DOHH2 (cell line): ENCODE results near the gene DCLK2.

Experiments used
- H3F3A ChIP-seq: fragments of 200-600 bp; sonication (generic), shearing (Covaris generic); 2 replicates; pipeline ENCODE4 v1.6.0; 2016; ENCODE audit warnings: antibody characterized with exemption, mild to moderate bottlenecking; ENCODE audit not compliant: control insufficient read depth, insufficient read depth
- H3K27ac ChIP-seq: fragments of 200-600 bp; sonication (generic); 2 replicates; pipeline ENCODE4 v1.5.1; 2014; ENCODE audit warnings: low read depth, mild to moderate bottlenecking, low read length, moderate library complexity
- H3K27me3 ChIP-seq: fragments of 200-600 bp; sonication (generic); 2 replicates; pipeline ENCODE4 v1.6.1; 2014; ENCODE audit warnings: mild to moderate bottlenecking, low read length, mixed read lengths; ENCODE audit not compliant: control insufficient read depth
- H3K36me3 ChIP-seq: fragments of 200-600 bp; sonication (generic); 2 replicates; pipeline ENCODE4 v1.6.1; 2014; ENCODE audit warnings: mild to moderate bottlenecking, low read length, moderate library complexity, mixed read lengths; ENCODE audit not compliant: control insufficient read depth
- H3K4me1 ChIP-seq: fragments of 200-600 bp; sonication (generic); 2 replicates; pipeline ENCODE4 v1.6.1; 2014; ENCODE audit warnings: mild to moderate bottlenecking, low read length, mixed read lengths; ENCODE audit not compliant: control insufficient read depth
- H3K4me2 ChIP-seq: fragments of 200-600 bp; sonication (generic); 2 replicates; pipeline ENCODE4 v1.6.0; 2014; ENCODE audit warnings: mild to moderate bottlenecking, low read length, moderate library complexity
- H3K4me3 ChIP-seq: fragments of 200-600 bp; sonication (generic); 2 replicates; pipeline ENCODE4 v1.5.1; 2014; ENCODE audit warnings: mild to moderate bottlenecking, low read length, mixed read lengths
- H3K79me2 ChIP-seq: fragments of 200-600 bp; sonication (generic); 2 replicates; pipeline ENCODE4 v1.6.1; 2014; ENCODE audit warnings: mild to moderate bottlenecking, low read length, mixed read lengths; ENCODE audit not compliant: control insufficient read depth
- H3K9me2 ChIP-seq: fragments of 200-600 bp; sonication (generic); replicated peaks from 2 replicates; pipeline ENCODE4 v1.6.1; 2014; ENCODE audit warnings: mild to moderate bottlenecking, low read length, mixed read lengths; ENCODE audit not compliant: control insufficient read depth
- H3K9me3 ChIP-seq: fragments of 200-600 bp; sonication (generic); 2 replicates; pipeline ENCODE4 v1.6.1; 2014; ENCODE audit warnings: antibody characterized with exemption, low read length, mixed read lengths; ENCODE audit not compliant: control insufficient read depth, insufficient read depth
- H4K20me1 ChIP-seq: fragments of 200-600 bp; sonication (generic); 2 replicates; pipeline ENCODE4 v1.6.0; 2014; ENCODE audit warnings: low read depth, mild to moderate bottlenecking, antibody characterized with exemption, low read length, moderate library complexity; ENCODE audit not compliant: control insufficient read depth, insufficient read depth
- CTCF ChIP-seq: fragments of 200-600 bp; sonication (generic); IDR thresholded peaks from one replicate; pipeline ENCODE4 v1.5.1; 2014; ENCODE audit warnings: antibody characterized with exemption, mild to moderate bottlenecking, low read depth, low read length; ENCODE audit not compliant: poor library complexity, severe bottlenecking
- EZH2phosphoT487 ChIP-seq: fragments of 200-600 bp; sonication (generic); IDR thresholded peaks from 2 replicates; pipeline ENCODE4 v1.6.1; 2017; ENCODE audit warnings: borderline replicate concordance, mild to moderate bottlenecking, antibody characterized with exemption, low read length, moderate library complexity, mixed read lengths

Gene DCLK2

GRCh38 chr4:150199056-150199455 is 120.8 kb downstream of the DCLK2 start:
- no peaks in the 10 kb centered on the region for H4K20me1 ChIP-seq
- H3K27ac ChIP-seq, result no peak overlapping the region
- no peaks in the 10 kb centered on the region for H3K9me3 ChIP-seq
- no peak overlapping the region for H3K4me3 ChIP-seq
- no peaks in the 10 kb centered on the region for H3K9me2 ChIP-seq
- H3K4me1 ChIP-seq, result no peaks in the 10 kb centered on the region
- H3K27me3 ChIP-seq, result peaks cover 7% of the 10 kb centered on the region; the same call in 1 of the 2 replicates
- H3K4me2 ChIP-seq, result no peak overlapping the region
- H3K36me3 ChIP-seq, result no peaks in the 10 kb centered on the region
- H3F3A ChIP-seq, result no peaks in the 10 kb centered on the region
- no peaks in the 10 kb centered on the region for H3K79me2 ChIP-seq
- TF ChIP-seq EZH2phosphoT487 (no peak), CTCF (no peak)

DNA sequence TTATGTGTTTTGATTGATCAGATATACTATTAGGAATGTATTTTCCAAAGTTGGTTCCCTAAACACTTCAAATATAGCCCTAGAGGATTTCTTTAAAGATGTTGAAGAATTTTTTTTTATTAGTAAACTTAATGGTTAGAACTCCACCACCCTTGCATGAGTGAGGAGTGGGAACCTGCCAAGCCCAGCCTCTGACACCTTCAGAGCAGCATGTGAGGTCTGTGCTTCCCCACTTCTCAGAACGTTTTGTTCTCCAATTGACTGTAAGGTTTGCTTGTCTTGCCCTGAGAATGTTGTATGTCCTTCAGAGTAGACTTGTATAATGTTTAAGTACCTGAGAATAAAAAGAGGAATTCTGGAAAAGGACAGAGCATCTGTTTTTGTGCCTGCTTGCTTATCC is 126.8 kb downstream of the DCLK2 start:
- Histone ChIP-seq H3K4me2 (no peak overlapping the region), H3K4me3 (no peak overlapping the region), H3K36me3 (no peaks in the 10 kb centered on the region), H4K20me1 (no peaks in the 10 kb centered on the region), H3K9me3 (no peaks in the 10 kb centered on the region), H3K9me2 (no peaks in the 10 kb centered on the region), H3K79me2 (no peaks in the 10 kb centered on the region), H3F3A (no peaks in the 10 kb centered on the region), H3K27ac (no peak overlapping the region), H3K4me1 (no peaks in the 10 kb centered on the region), H3K27me3 (peaks cover 7% of the 10 kb centered on the region; the same call in 1 of the 2 replicates)
- TF ChIP-seq CTCF (no peak), EZH2phosphoT487 (no peak)

- Histone ChIP-seq H3K79me2 (no peaks in the 10 kb centered on the region), H3K9me2 (no peaks in the 10 kb centered on the region), H3K4me3 (no peak overlapping the region), H3F3A (no peaks in the 10 kb centered on the region), H3K4me2 (no peak overlapping the region), H3K4me1 (no peaks in the 10 kb centered on the region), H4K20me1 (no peaks in the 10 kb centered on the region), H3K27ac (no peak overlapping the region), H3K9me3 (no peaks in the 10 kb centered on the region), H3K27me3 (peaks cover 7% of the 10 kb centered on the region; the same call in 1 of the 2 replicates), H3K36me3 (no peaks in the 10 kb centered on the region)
- TF ChIP-seq CTCF, result no peak
- TF ChIP-seq EZH2phosphoT487, result no peak
Observed at GRCh38 chr4:150206265-150206664, 128.0 kb downstream of the DCLK2 start.

GRCh38 chr4:150206954-150207353 is 128.7 kb downstream of the DCLK2 start:
- Histone ChIP-seq H3K79me2 (no peaks in the 10 kb centered on the region), H3F3A (no peaks in the 10 kb centered on the region), H3K9me2 (no peaks in the 10 kb centered on the region), H3K4me1 (no peaks in the 10 kb centered on the region), H3K36me3 (no peaks in the 10 kb centered on the region), H3K27me3 (peaks cover 7% of the 10 kb centered on the region; the same call in 1 of the 2 replicates), H3K27ac (no peak overlapping the region), H3K4me3 (no peak overlapping the region), H4K20me1 (no peaks in the 10 kb centered on the region), H3K9me3 (no peaks in the 10 kb centered on the region), H3K4me2 (no peak overlapping the region)
- TF ChIP-seq EZH2phosphoT487, result no peak
